B cell (primary cell): Measurements from ENCODE around the gene USP6NL.

Experiments
- EZH2 ChIP-seq: IDR thresholded peaks from 2 replicates; pipeline ENCODE4 v1.6.1; 2012; ENCODE audit warnings: borderline replicate concordance, low read depth, mild to moderate bottlenecking, moderate library complexity, low read length; ENCODE audit not compliant: insufficient read depth, poor library complexity, severe bottlenecking
- TF ChIP-seq, protein P1 (sequence below): fragments of 200-600 bp; IDR thresholded peaks from one replicate; pipeline ENCODE4 v1.8.0; 2022; ENCODE audit warnings: antibody characterized with exemption, mild to moderate bottlenecking

DNA sequence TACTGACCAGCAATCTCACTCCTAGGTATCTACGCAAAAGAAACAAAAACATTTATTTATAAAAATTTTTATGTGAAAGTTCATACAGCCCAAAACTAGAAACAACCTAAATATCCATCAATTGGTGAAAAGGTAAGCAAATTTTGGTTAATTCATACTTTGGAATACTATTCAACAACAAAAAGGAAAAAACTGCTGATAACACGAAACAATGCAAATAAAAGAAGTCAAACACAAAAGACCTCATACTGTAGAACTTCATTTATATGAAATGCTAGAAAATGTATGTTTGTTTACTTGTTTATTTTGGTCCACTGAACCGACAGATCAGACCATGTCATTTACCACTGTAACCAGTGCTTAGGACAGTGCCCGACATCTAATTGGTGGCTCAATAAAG, 60.3 kb downstream of the USP6NL start:
- TF ChIP-seq, protein P1, sequence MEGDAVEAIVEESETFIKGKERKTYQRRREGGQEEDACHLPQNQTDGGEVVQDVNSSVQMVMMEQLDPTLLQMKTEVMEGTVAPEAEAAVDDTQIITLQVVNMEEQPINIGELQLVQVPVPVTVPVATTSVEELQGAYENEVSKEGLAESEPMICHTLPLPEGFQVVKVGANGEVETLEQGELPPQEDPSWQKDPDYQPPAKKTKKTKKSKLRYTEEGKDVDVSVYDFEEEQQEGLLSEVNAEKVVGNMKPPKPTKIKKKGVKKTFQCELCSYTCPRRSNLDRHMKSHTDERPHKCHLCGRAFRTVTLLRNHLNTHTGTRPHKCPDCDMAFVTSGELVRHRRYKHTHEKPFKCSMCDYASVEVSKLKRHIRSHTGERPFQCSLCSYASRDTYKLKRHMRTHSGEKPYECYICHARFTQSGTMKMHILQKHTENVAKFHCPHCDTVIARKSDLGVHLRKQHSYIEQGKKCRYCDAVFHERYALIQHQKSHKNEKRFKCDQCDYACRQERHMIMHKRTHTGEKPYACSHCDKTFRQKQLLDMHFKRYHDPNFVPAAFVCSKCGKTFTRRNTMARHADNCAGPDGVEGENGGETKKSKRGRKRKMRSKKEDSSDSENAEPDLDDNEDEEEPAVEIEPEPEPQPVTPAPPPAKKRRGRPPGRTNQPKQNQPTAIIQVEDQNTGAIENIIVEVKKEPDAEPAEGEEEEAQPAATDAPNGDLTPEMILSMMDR, result no peak
- TF ChIP-seq EZH2, result no peak
